ENCODE results near the gene FHOD1. TPM values are rescaled to one million over a fixed set of nuclear protein-coding genes. Genes with fewer than 3 reads are reported as not detected.

FHOD1 gene
- total and polyA plus RNA-seq, 2 of the 13 experiments (the other 11 are each of a cell fraction or from before 2014, with no cell fraction given) = 20.0 to 20.8 TPM

GRCh38 chr16:67184995-67185650 is 62.2 kb downstream of the FHOD1 start (continued):
- TF ChIP-seq ZNF441 (CRISPR knock-in tag; IDR thresholded peaks at IDR 0.05; ENCODE audit: borderline replicate concordance) (peak; percentile 72; the same call in 1 of the 2 replicates), ZNF546 (CRISPR knock-in tag; conservative IDR thresholded peaks at IDR 0.05) (peak; percentile 54; the same call in 1 of the 2 replicates), MLXIP (CRISPR knock-in tag; IDR thresholded peaks at IDR 0.05; ENCODE audit: borderline replicate concordance) (peak; percentile 46; the same call in 1 of the 2 replicates), ZBTB4 (CRISPR knock-in tag; IDR thresholded peaks at IDR 0.05; ENCODE audit: borderline replicate concordance) (no peak), HNRNPL (IDR thresholded peaks at IDR 0.05; ENCODE audit: low read depth, low read length) (0 out of 2 replicates have a peak, but pooled peaks have one; percentile 53), MAFG (CRISPR knock-in tag; IDR thresholded peaks at IDR 0.05) (no peak), IRF9 (CRISPR knock-in tag; IDR thresholded peaks at IDR 0.05; ENCODE audit: borderline replicate concordance) (peak; percentile 43), NFE2 (CRISPR knock-in tag; IDR thresholded peaks at IDR 0.05) (no peak), FOXJ3 (CRISPR knock-in tag; IDR thresholded peaks at IDR 0.05; ENCODE audit: borderline replicate concordance) (no peak), SETDB1 (CRISPR knock-in tag; IDR thresholded peaks at IDR 0.05; ENCODE audit: borderline replicate concordance) (no peak), KLF12 (CRISPR knock-in tag; IDR thresholded peaks at IDR 0.05; ENCODE audit: borderline replicate concordance) (peak; percentile 41; the same call in 1 of the 2 replicates), RNF2 (conservative IDR thresholded peaks at IDR 0.05; ENCODE audit: low read depth) (no peak), HNRNPUL1 (IDR thresholded peaks at IDR 0.05; ENCODE audit: low read depth, low read length) (no peak), ZNF770 (CRISPR knock-in tag; IDR thresholded peaks at IDR 0.05) (peak; percentile 40; the same call in 1 of the 2 replicates), BHLHE40 (IDR thresholded peaks at IDR 0.05; ENCODE audit: low read length) (peak; percentile 53; the same call in 1 of the 2 replicates), ZNF576 (CRISPR knock-in tag; IDR thresholded peaks at IDR 0.05) (peak; percentile 93), CREB1 (IDR thresholded peaks at IDR 0.05) (no peak), CREB1 (CRISPR knock-in tag; IDR thresholded peaks at IDR 0.05) (no peak), SMYD3 (CRISPR knock-in tag; IDR thresholded peaks at IDR 0.05) (no peak), PCBP2 (optimal IDR thresholded peaks at IDR 0.05; ENCODE audit: low read depth, low read length, poor library complexity, severe bottlenecking) (no peak)
